Stomach smooth muscle (tissue), 2 donors: ENCODE data around the gene PADI4.

Experiments used
- H3K27ac ChIP-seq: one replicate; pipeline ENCODE4 v1.7.0; 2013; ENCODE audit warnings: mild to moderate bottlenecking, low read length, inconsistent platforms
- H3K27me3 ChIP-seq, 2 donors: one replicate each; pipeline ENCODE4 v1.7.0; 2013; ENCODE audit warnings: low read length in 2 of 2; ENCODE audit not compliant: insufficient read depth in 2 of 2, control insufficient read depth in 1 of 2
- H3K36me3 ChIP-seq, 2 donors: one replicate each; pipeline ENCODE4 v1.7.0; 2013; ENCODE audit warnings: low read length in 2 of 2; ENCODE audit not compliant: control insufficient read depth in 2 of 2, insufficient read depth in 2 of 2
- H3K4me1 ChIP-seq: one replicate; pipeline ENCODE4 v1.7.0; 2013; ENCODE audit warnings: low read length; ENCODE audit not compliant: control insufficient read depth, insufficient read depth
- H3K4me3 ChIP-seq, 2 donors: one replicate each; pipeline ENCODE4 v1.7.0; 2013; ENCODE audit warnings: low read length in 2 of 2
- H3K9ac ChIP-seq, 2 donors: one replicate each; pipeline ENCODE4 v1.7.0; 2013; ENCODE audit warnings: low read length in 2 of 2, mild to moderate bottlenecking in 1 of 2
- H3K9me3 ChIP-seq, 2 donors: one replicate each; pipeline ENCODE4 v1.7.0; 2013; ENCODE audit warnings: low read length in 2 of 2; ENCODE audit not compliant: control insufficient read depth in 2 of 2
- donor health status: healthy.
- donor health status: Pancreatic carcinoma.

Gene PADI4

GRCh38 chr1:17272066-17272465 is 35.9 kb upstream of the PADI4 start:
- Histone ChIP-seq H3K36me3 (no peaks in the 10 kb centered on the region), H3K9me3 (no peaks in the 10 kb centered on the region), H3K4me1 (no peaks in the 10 kb centered on the region), H3K27ac (no peak overlapping the region), H3K9ac (no peak overlapping the region), H3K4me3 (no peak overlapping the region), H3K27me3 (peaks cover 3 to 15% of the 10 kb centered on the region in 2 donors)

- H3K27ac ChIP-seq: no peak overlapping the region
- H3K4me3 ChIP-seq: no peak overlapping the region
- peaks cover 3 to 15% of the 10 kb centered on the region in 2 donors for H3K27me3 ChIP-seq
- H3K9me3 ChIP-seq: no peaks in the 10 kb centered on the region
- H3K9ac ChIP-seq: no peak overlapping the region
- H3K36me3 ChIP-seq: no peaks in the 10 kb centered on the region
- no peaks in the 10 kb centered on the region for H3K4me1 ChIP-seq
These were observed 35.4 kb upstream of the PADI4 start for GRCh38 chr1:17272646-17273045.

- no peak overlapping the region for H3K27ac ChIP-seq
- peaks cover 3 to 15% of the 10 kb centered on the region in 2 donors for H3K27me3 ChIP-seq
- H3K9me3 ChIP-seq: no peaks in the 10 kb centered on the region
- no peaks in the 10 kb centered on the region for H3K4me1 ChIP-seq
- H3K4me3 ChIP-seq: no peak overlapping the region
- H3K36me3 ChIP-seq: no peaks in the 10 kb centered on the region
- no peak overlapping the region for H3K9ac ChIP-seq
These were observed 34.9 kb upstream of the PADI4 start for GRCh38 chr1:17273096-17273495.

GRCh38 chr1:17274186-17275170 is 33.5 kb upstream of the PADI4 start:
- peaks cover 3 to 15% of the 10 kb centered on the region in 2 donors for H3K27me3 ChIP-seq
- H3K4me1 ChIP-seq: no peaks in the 10 kb centered on the region
- H3K4me3 ChIP-seq: no peak overlapping the region
- H3K9ac ChIP-seq: no peak overlapping the region
- no peaks in the 10 kb centered on the region for H3K36me3 ChIP-seq
- no peak overlapping the region for H3K27ac ChIP-seq
- no peaks in the 10 kb centered on the region for H3K9me3 ChIP-seq

GRCh38 chr1:17276568-17276967 is 31.4 kb upstream of the PADI4 start:
- Histone ChIP-seq H3K9me3 (no peaks in the 10 kb centered on the region), H3K27ac (no peak overlapping the region), H3K4me3 (no peak overlapping the region), H3K9ac (no peak overlapping the region), H3K4me1 (no peaks in the 10 kb centered on the region), H3K36me3 (no peaks in the 10 kb centered on the region), H3K27me3 (peaks cover 6 to 21% of the 10 kb centered on the region in 2 donors)

- Histone ChIP-seq H3K4me1 (no peaks in the 10 kb centered on the region), H3K4me3 (no peak overlapping the region), H3K27me3 (peaks cover 6 to 21% of the 10 kb centered on the region in 2 donors), H3K9ac (no peak overlapping the region), H3K27ac (no peak overlapping the region), H3K36me3 (no peaks in the 10 kb centered on the region), H3K9me3 (no peaks in the 10 kb centered on the region)
These were observed 30.4 kb upstream of the PADI4 start for GRCh38 chr1:17277511-17278159.

- Histone ChIP-seq H3K9me3 (no peaks in the 10 kb centered on the region), H3K4me1 (no peaks in the 10 kb centered on the region), H3K9ac (no peak overlapping the region), H3K27me3 (peaks cover 6 to 12% of the 10 kb centered on the region in 2 donors), H3K27ac (no peak overlapping the region), H3K36me3 (no peaks in the 10 kb centered on the region), H3K4me3 (no peak overlapping the region)
These were observed 28.8 kb upstream of the PADI4 start for GRCh38 chr1:17278996-17279830.

GRCh38 chr1:17280436-17280835 is 27.6 kb upstream of the PADI4 start:
- Histone ChIP-seq H3K27ac (no peak overlapping the region), H3K9me3 (no peaks in the 10 kb centered on the region), H3K4me1 (no peaks in the 10 kb centered on the region), H3K36me3 (no peaks in the 10 kb centered on the region), H3K9ac (no peak overlapping the region), H3K4me3 (no peak overlapping the region), H3K27me3 (peaks cover 6 to 10% of the 10 kb centered on the region in 2 donors)

- Histone ChIP-seq H3K27me3 (peaks cover 6 to 10% of the 10 kb centered on the region in 2 donors), H3K9me3 (no peaks in the 10 kb centered on the region), H3K27ac (no peak overlapping the region), H3K4me3 (no peak overlapping the region), H3K36me3 (no peaks in the 10 kb centered on the region), H3K4me1 (no peaks in the 10 kb centered on the region), H3K9ac (no peak overlapping the region)
These were observed 27.1 kb upstream of the PADI4 start for GRCh38 chr1:17280894-17281293.

- Histone ChIP-seq H3K27me3 (peaks cover 3 to 11% of the 10 kb centered on the region in 2 donors), H3K36me3 (no peaks in the 10 kb centered on the region), H3K4me3 (no peak overlapping the region), H3K9me3 (no peaks in the 10 kb centered on the region), H3K4me1 (no peaks in the 10 kb centered on the region), H3K27ac (no peak overlapping the region), H3K9ac (no peak overlapping the region)
These were observed 26.2 kb upstream of the PADI4 start for GRCh38 chr1:17281775-17282181.
